GM19455 (cell line): ENCODE results near the gene PARD3B.
"Not testable (repeated sequence)": the region's sequence is repeated elsewhere in the genome, so short reads cannot be mapped to it uniquely, and the experiment has no call there.

Experiments
- ATAC-seq: cut with Tn5 transposase; IDR thresholded peaks from one replicate; pipeline ENCODE4 v1.9.1; 2021; ENCODE audit not compliant: unreplicated experiment

Gene PARD3B

GRCh38 chr2:205218816-205219215 lies 673.5 kb downstream of the PARD3B start:
- not testable (repeated sequence) for ATAC-seq

GRCh38 chr2:205220559-205220958 lies 675.3 kb downstream of the PARD3B start:
- ATAC-seq: no peak

- no peak for ATAC-seq
Observed at GRCh38 chr2:205232086-205232485, 686.8 kb downstream of the PARD3B start.

GRCh38 chr2:205235434-205235833 lies 690.2 kb downstream of the PARD3B start:
- no peak for ATAC-seq

- ATAC-seq: no peak
Observed at GRCh38 chr2:205237524-205237923, 692.2 kb downstream of the PARD3B start.

GRCh38 chr2:205245001-205245400 lies 699.7 kb downstream of the PARD3B start:
- ATAC-seq: no peak

GRCh38 chr2:205245652-205246051 lies 700.4 kb downstream of the PARD3B start:
- no peak for ATAC-seq

- no peak for ATAC-seq
Observed at GRCh38 chr2:205259121-205259520, 713.8 kb downstream of the PARD3B start.

- ATAC-seq: no peak
Observed at GRCh38 chr2:205261516-205262020, 716.3 kb downstream of the PARD3B start.

GRCh38 chr2:205267323-205267722 lies 722.0 kb downstream of the PARD3B start:
- ATAC-seq: no peak

- ATAC-seq: no peak
Observed at GRCh38 chr2:205270689-205271088, 725.4 kb downstream of the PARD3B start.

GRCh38 chr2:205273148-205273547 lies 727.9 kb downstream of the PARD3B start:
- no peak for ATAC-seq

- ATAC-seq: no peak
Observed at GRCh38 chr2:205273627-205274026, 728.4 kb downstream of the PARD3B start.

- ATAC-seq: no peak
Observed at GRCh38 chr2:205274801-205275200, 729.5 kb downstream of the PARD3B start.

- ATAC-seq: no peak
Observed at GRCh38 chr2:205276116-205276777, 731.0 kb downstream of the PARD3B start.

GRCh38 chr2:205280596-205281236 lies 735.4 kb downstream of the PARD3B start:
- no peak for ATAC-seq

GRCh38 chr2:205283736-205284270 lies 738.5 kb downstream of the PARD3B start:
- ATAC-seq: no peak

- ATAC-seq: no peak
Observed at GRCh38 chr2:205284334-205284733, 739.1 kb downstream of the PARD3B start.

- no peak for ATAC-seq
Observed at GRCh38 chr2:205287316-205287715, 742.0 kb downstream of the PARD3B start.

- no peak for ATAC-seq
Observed at GRCh38 chr2:205288686-205289085, 743.4 kb downstream of the PARD3B start.

- ATAC-seq: no peak
Observed at GRCh38 chr2:205290299-205290698, 745.0 kb downstream of the PARD3B start.

- no peak for ATAC-seq
Observed at GRCh38 chr2:205292665-205293295, 747.5 kb downstream of the PARD3B start.
